Thoracic aorta (tissue), 2 donors: ENCODE data around the gene NEDD4L. TPM values are rescaled to one million over a fixed set of nuclear protein-coding genes. Genes with fewer than 3 reads are reported as not detected.
"Not testable (repeated sequence)": the region's sequence is repeated elsewhere in the genome, so short reads cannot be mapped to it uniquely, and the experiment has no call there.

Experiments used
- ATAC-seq: fragments of 150-250 bp; one replicate; pipeline ENCODE4 v1.8.0; 2017; ENCODE audit warnings: low read depth; ENCODE audit not compliant: insufficient number of reproducible peaks, low FRiP score
- DNase-seq: peaks from one replicate; pipeline ENCODE4 v3.0.0-alpha.2; 2020; ENCODE audit warnings: low spot score
- H3K27ac ChIP-seq, 2 donors: fragments of 200-600 bp; sonication (generic); 1 replicate in 1 of 2; 2 replicates in 1 of 2; pipeline ENCODE4 v1.5.1; 2016; ENCODE audit warnings: mild to moderate bottlenecking in 2 of 2, moderate library complexity in 2 of 2
- H3K27me3 ChIP-seq: fragments of 200-600 bp; sonication (generic); replicated peaks from 2 replicates; pipeline ENCODE4 v1.6.0; 2016; ENCODE audit warnings: mild to moderate bottlenecking; ENCODE audit not compliant: insufficient read depth
- H3K36me3 ChIP-seq: fragments of 200-600 bp; sonication (generic); one replicate; pipeline ENCODE4 v1.5.1; 2016
- H3K4me1 ChIP-seq, 2 donors: fragments of 200-600 bp; sonication (generic); 1 replicate in 1 of 2; 2 replicates in 1 of 2; pipeline versions ENCODE4 v1.5.1 to v1.6.0; 2016; ENCODE audit warnings: low read depth in 2 of 2, mild to moderate bottlenecking in 1 of 2; ENCODE audit not compliant: control insufficient read depth in 1 of 2
- H3K4me3 ChIP-seq: fragments of 200-600 bp; sonication (generic); 2 replicates; pipeline ENCODE4 v1.5.1; 2016; ENCODE audit warnings: mild to moderate bottlenecking
- H3K9me3 ChIP-seq: fragments of 200-600 bp; sonication (generic); 2 replicates; pipeline ENCODE4 v1.5.1; 2016
- CTCF ChIP-seq: fragments of 200-600 bp; sonication (generic); IDR thresholded peaks from one replicate; pipeline ENCODE4 v1.5.1; 2019; ENCODE audit warnings: antibody characterized with exemption
- total RNA-seq, 2 donors: library from RNA; depleted of rRNA; stranded (reverse); fragments of >200 nt; gene quantifications; one replicate each; pipeline versions ENCODE4 v1.1.0 to v1.2.3, GENCODE V29; 2016

The NEDD4L gene
- total RNA-seq, 2 donors from 2014 or later, result 13.9 to 22.9 TPM

GRCh38 chr18:58431215-58431614 is 387.2 kb downstream of the NEDD4L start:
- Histone ChIP-seq H3K27ac (no peak overlapping the region), H3K4me1 (no peaks in the 10 kb centered on the region), H3K4me3 (no peak overlapping the region), H3K9me3 (no peaks in the 10 kb centered on the region), H3K36me3 (no peaks in the 10 kb centered on the region), H3K27me3 (no peaks in the 10 kb centered on the region)
- DNase-seq (no peak), ATAC-seq (no peak)
- no peak for TF ChIP-seq CTCF

GRCh38 chr18:58432050-58432727 is 388.2 kb downstream of the NEDD4L start:
- no peak overlapping the region for H3K27ac ChIP-seq
- no peaks in the 10 kb centered on the region for H3K36me3 ChIP-seq
- H3K27me3 ChIP-seq, result no peaks in the 10 kb centered on the region
- ATAC-seq (no peak), DNase-seq (no peak)
- no peak for TF ChIP-seq CTCF
- no peaks in the 10 kb centered on the region for H3K4me1 ChIP-seq
- H3K4me3 ChIP-seq, result no peak overlapping the region
- H3K9me3 ChIP-seq, result no peaks in the 10 kb centered on the region

- H3K27me3 ChIP-seq, DNase-seq, H3K4me1 ChIP-seq, H3K4me3 ChIP-seq, ATAC-seq, H3K9me3 ChIP-seq, H3K36me3 ChIP-seq, H3K27ac ChIP-seq: not testable (repeated sequence)
Measured at GRCh38 chr18:58435221-58436005, 391.4 kb downstream of the NEDD4L start.

- no peaks in the 10 kb centered on the region for H3K27me3 ChIP-seq
- ATAC-seq, result no peak
- DNase-seq, result no peak
- TF ChIP-seq CTCF, result no peak
- H3K36me3 ChIP-seq, result no peaks in the 10 kb centered on the region
- H3K9me3 ChIP-seq, result no peaks in the 10 kb centered on the region
- no peaks in the 10 kb centered on the region for H3K4me1 ChIP-seq
- H3K4me3 ChIP-seq, result peak overlapping the region; percentile 52
- H3K27ac ChIP-seq, result no peak overlapping the region
Measured at GRCh38 chr18:58438161-58438957, 394.3 kb downstream of the NEDD4L start.

- Histone ChIP-seq H3K36me3 (no peaks in the 10 kb centered on the region), H3K4me3 (peak overlapping the region; percentile 52), H3K27ac (no peak overlapping the region), H3K27me3 (no peaks in the 10 kb centered on the region), H3K4me1 (no peaks in the 10 kb centered on the region), H3K9me3 (no peaks in the 10 kb centered on the region)
- no peak for TF ChIP-seq CTCF
- no peak for ATAC-seq
- DNase-seq, result no peak
Measured at GRCh38 chr18:58438958-58439300, 394.9 kb downstream of the NEDD4L start.
